ENCODE data around the gene HUS1B. TPM values are rescaled to one million over a fixed set of nuclear protein-coding genes. Genes with fewer than 3 reads are reported as not detected.

The HUS1B gene
- total RNA-seq, result 0.89 and 1.7 TPM in 2 replicates

DNA sequence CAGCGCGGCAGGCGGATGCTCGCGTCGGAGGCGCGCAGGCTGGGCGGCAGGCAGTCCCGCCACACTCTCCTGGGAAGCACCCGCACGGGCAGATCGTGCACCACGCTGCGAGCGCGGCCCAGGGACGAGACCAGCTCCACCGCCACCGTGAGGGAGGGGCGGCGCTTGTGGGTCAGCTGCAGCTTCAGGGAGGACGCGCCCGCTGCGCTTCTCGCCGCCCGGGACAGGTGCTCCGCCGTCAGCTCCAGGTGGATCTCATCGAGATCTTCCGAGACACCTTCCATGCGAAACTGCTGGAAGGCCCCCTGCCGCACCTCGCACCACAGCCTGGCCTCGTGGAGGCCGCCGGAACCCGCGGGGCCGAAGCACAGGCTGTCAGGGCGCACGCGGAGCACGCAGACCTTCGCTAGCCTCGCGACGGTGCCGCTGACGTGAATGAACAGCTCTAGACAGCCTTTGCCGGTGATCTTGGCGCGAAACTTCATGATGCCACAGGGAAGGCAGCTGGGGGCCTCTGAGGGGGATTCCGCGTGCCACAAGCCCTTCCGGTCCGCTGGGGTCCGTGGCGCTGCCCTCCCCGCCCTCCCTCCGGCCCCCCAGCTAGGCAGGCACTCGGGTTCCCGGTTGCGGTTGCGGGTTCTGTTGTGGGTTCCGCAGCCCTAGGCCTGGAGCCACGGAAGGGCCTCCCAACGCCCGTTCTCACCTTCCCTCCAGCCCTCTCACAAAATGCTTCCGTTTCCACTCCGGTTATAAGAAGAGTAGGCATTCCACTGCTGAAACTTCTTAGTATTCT lies at the start of gene HUS1B:
TSS of gene HUS1B (minus strand) at position 641 of the 793 bp plus-strand sequence. CDS start at position 485, 156 bp downstream.

DNA sequence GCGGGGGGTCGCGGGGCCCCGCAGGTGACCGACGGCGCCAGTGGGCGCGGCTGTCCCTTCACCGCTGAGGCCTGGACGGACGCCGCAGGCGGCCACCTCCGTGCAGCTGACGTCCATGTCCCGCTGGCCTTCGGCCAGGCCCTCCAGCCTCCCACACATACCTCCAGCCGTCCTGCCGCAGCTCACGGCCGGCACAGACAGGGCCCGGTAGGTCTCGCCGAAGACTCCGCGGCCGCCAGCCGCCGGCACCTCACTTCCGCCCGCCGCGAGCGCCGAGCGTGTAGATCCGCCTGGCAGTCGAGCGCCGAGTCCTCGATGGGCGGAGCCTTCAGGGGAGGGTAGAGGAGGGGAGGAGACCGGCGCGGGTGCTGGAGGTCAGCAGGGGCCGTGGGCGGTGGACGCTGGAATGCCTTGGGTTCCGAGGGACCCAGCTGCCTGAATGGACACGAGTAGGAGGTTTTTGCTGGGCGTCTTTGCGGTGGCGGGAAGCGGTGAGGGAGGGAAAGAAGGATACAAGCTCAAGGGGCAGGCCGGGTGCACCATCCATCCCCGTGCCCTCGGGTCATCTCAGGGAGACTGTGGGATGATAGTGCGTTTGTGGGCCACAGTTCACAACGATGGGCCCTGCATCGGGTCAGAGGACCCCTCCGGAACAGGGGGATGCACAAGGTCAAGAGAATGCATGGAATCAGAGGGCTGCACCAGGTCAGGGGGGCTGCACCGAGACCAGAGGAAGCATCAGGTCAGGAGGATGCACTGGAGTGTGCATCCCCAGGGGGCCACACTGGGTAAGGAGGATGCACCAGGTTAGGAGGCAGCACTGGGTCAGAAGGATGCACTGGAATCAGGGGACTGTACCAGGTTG lies 36.2 kb upstream of the HUS1B start, which contains the start of gene EXOC2:
TSS of gene EXOC2 (minus strand) at position 282 of the 865 bp plus-strand sequence. CDS start 55,321 bp downstream, outside the sequence.

Other genes starting within 250 kb of the HUS1B start
- gene EXOC2, start 36.0 kb upstream of the HUS1B start, total RNA-seq, result 39.8 and 52.7 TPM in 2 replicates

All from smooth muscle cell of the umbilical artery (primary cell).